Measurements from ENCODE around the gene RBP3.

The RBP3 gene

GRCh38 chr10:47348138-47348651 lies at the start of gene RBP3:
Gene RBP3 (plus strand): TSS chr10:47348363. CDS start chr10:47348485, 122 bp downstream.
- DNase-seq (ENCODE audit: extremely low read depth, insufficient read length) = no peak
- Histone ChIP-seq H3K27me3 (replicated peaks; ENCODE audit: control insufficient read depth, insufficient read depth, low read length) (no peaks in the 10 kb centered on the region; the same call in none of the 2 replicates), H3K4me3 (replicated peaks; ENCODE audit: low read depth, low read length) (no peak within 1 kb of the TSS), H3K36me3 (ENCODE audit: control insufficient read depth, insufficient read depth, low read length) (no peaks in the 10 kb centered on the region)
- TF ChIP-seq, protein P1, sequence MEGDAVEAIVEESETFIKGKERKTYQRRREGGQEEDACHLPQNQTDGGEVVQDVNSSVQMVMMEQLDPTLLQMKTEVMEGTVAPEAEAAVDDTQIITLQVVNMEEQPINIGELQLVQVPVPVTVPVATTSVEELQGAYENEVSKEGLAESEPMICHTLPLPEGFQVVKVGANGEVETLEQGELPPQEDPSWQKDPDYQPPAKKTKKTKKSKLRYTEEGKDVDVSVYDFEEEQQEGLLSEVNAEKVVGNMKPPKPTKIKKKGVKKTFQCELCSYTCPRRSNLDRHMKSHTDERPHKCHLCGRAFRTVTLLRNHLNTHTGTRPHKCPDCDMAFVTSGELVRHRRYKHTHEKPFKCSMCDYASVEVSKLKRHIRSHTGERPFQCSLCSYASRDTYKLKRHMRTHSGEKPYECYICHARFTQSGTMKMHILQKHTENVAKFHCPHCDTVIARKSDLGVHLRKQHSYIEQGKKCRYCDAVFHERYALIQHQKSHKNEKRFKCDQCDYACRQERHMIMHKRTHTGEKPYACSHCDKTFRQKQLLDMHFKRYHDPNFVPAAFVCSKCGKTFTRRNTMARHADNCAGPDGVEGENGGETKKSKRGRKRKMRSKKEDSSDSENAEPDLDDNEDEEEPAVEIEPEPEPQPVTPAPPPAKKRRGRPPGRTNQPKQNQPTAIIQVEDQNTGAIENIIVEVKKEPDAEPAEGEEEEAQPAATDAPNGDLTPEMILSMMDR (IDR thresholded peaks at IDR 0.05; ENCODE audit: insufficient read depth, low read length, poor library complexity, severe bottlenecking) = no peak

DNA sequence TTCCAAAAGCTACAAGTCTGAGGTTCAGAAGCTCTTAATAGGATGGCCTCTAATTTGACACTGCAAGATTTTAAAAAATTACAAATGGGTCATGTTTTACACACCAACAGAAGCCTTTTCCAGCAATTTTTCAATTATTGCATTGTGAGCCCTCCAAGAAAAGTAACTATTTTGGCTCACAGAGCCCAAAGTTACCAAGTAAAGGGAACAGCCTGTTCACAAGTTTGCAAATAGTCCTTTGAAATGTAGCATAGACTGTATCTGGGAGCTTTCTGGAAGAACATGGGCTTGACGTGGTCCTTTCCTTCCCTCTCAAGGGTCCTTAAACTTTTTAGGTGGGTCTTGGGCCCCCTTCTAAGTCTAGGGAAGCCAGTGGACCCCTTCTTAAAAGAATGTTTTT lies 49.4 kb upstream of the RBP3 start:
- H3K27me3 ChIP-seq (replicated peaks; ENCODE audit: control insufficient read depth, insufficient read depth, low read length) = no peaks in the 10 kb centered on the region; the same call in 1 of the 2 replicates
- no peak overlapping the region for H3K4me3 ChIP-seq (replicated peaks; ENCODE audit: low read depth, low read length)

GRCh38 chr10:47299611-47300428 lies 48.3 kb upstream of the RBP3 start, which contains the start of gene GDF10:
Gene GDF10 (plus strand): TSS chr10:47300197. CDS start chr10:47300652, 455 bp downstream.
- Histone ChIP-seq H3K4me3 (replicated peaks; ENCODE audit: low read depth, low read length) (no peak within 1 kb of the TSS), H3K27me3 (replicated peaks; ENCODE audit: control insufficient read depth, insufficient read depth, low read length) (no peaks in the 10 kb centered on the region; the same call in 1 of the 2 replicates), H3K36me3 (ENCODE audit: control insufficient read depth, insufficient read depth, low read length) (no peaks in the 10 kb centered on the region)
- DNase-seq (ENCODE audit: extremely low read depth, insufficient read length) = no peak
- TF ChIP-seq, protein P1 (IDR thresholded peaks at IDR 0.05; ENCODE audit: insufficient read depth, low read length, poor library complexity, severe bottlenecking) = no peak

More for the DNA sequence above, 49.4 kb upstream of the RBP3 start:
- no peak for DNase-seq (ENCODE audit: extremely low read depth, insufficient read length)
- no peaks in the 10 kb centered on the region for H3K36me3 ChIP-seq (ENCODE audit: control insufficient read depth, insufficient read depth, low read length)
- TF ChIP-seq, protein P1 (IDR thresholded peaks at IDR 0.05; ENCODE audit: insufficient read depth, low read length, poor library complexity, severe bottlenecking) = no peak

DNA sequence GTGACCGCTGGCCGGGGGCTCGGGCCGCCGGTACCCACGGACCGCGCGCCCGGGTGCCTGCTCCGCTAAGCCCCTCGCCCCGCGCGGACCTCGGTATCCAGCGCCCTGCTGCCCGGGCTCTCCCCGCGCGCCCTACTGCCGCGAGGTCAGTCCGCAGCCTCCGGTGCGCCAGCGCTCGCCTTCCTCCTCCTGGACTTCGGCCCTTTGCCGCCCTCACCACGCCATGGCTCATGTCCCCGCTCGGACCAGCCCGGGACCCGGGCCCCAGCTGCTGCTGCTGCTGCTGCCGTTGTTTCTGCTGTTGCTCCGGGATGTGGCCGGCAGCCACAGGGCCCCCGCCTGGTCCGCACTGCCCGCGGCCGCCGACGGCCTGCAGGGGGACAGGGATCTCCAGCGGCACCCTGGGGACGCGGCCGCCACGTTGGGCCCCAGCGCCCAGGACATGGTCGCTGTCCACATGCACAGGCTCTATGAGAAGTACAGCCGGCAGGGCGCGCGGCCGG lies 47.7 kb upstream of the RBP3 start:
- H3K4me3 ChIP-seq (replicated peaks; ENCODE audit: low read depth, low read length) = no peak overlapping the region
- no peak for DNase-seq (ENCODE audit: extremely low read depth, insufficient read length)
- H3K36me3 ChIP-seq (ENCODE audit: control insufficient read depth, insufficient read depth, low read length) = no peaks in the 10 kb centered on the region
- H3K27me3 ChIP-seq (replicated peaks; ENCODE audit: control insufficient read depth, insufficient read depth, low read length) = no peaks in the 10 kb centered on the region; the same call in 1 of the 2 replicates
- TF ChIP-seq, protein P1 (IDR thresholded peaks at IDR 0.05; ENCODE audit: insufficient read depth, low read length, poor library complexity, severe bottlenecking) = no peak

GRCh38 chr10:47301833-47302232 lies 46.3 kb upstream of the RBP3 start:
- H3K27me3 ChIP-seq (replicated peaks; ENCODE audit: control insufficient read depth, insufficient read depth, low read length) = no peaks in the 10 kb centered on the region
- no peaks in the 10 kb centered on the region for H3K36me3 ChIP-seq (ENCODE audit: control insufficient read depth, insufficient read depth, low read length)
- no peak overlapping the region for H3K4me3 ChIP-seq (replicated peaks; ENCODE audit: low read depth, low read length)
- no peak for DNase-seq (ENCODE audit: extremely low read depth, insufficient read length)
- TF ChIP-seq, protein P1 (IDR thresholded peaks at IDR 0.05; ENCODE audit: insufficient read depth, low read length, poor library complexity, severe bottlenecking) = no peak
